Endothelial cell of umbilical vein (primary cell): ENCODE measurements around the gene JAKMIP1. TPM values are rescaled to one million over a fixed set of nuclear protein-coding genes. Genes with fewer than 3 reads are reported as not detected.

ENCODE experiments used
- BruUV-seq: library from RNA; stranded (reverse); fragments of 400-500 nt; replicated peaks from 2 replicates; lab custom pipeline; 2021; lab: Mats Ljungman, UMichigan
- CTCF ChIA-PET: fragments of 300-600, 350-600 bp; sonication (Branson Sonifier 250); formaldehyde crosslinking; loops from one replicate; lab custom pipeline; 2021; ENCODE audit warnings: antibody characterized with exemption, inconsistent platforms; lab: Charles Lee
- POLR2A ChIA-PET: fragments of 300-600, 350-600 bp; sonication (Branson Sonifier 250); formaldehyde crosslinking; loops from one replicate; lab custom pipeline; 2021; ENCODE audit warnings: antibody characterized with exemption, inconsistent platforms; lab: Charles Lee
- DNase-seq: peaks from one replicate; pipeline ENCODE4 v3.0.0-alpha.2; 2011; ENCODE audit warnings: low read depth, low spot score
- FAIRE-seq: peaks from 2 replicates; lab custom pipeline; 2011; peaks lifted over from hg19 to GRCh38; lab: Jason Lieb, UNC
- H2AFZ ChIP-seq: 2 replicates; pipeline ENCODE4 v1.6.0; 2012; ENCODE audit warnings: low read depth, low read length, control low read depth, inconsistent platforms
- H3K27ac ChIP-seq: 2 replicates; pipeline ENCODE4 v1.5.1; 2011; ENCODE audit warnings: low read depth, mild to moderate bottlenecking, control low read depth, low read length, moderate library complexity; ENCODE audit not compliant: insufficient read depth
- H3K27me3 ChIP-seq, 2 experiments: 2 replicates each; pipeline versions ENCODE4 v1.6.0 to v1.6.1; 2011; ENCODE audit warnings: low read length in 2 of 2, mixed read lengths in 1 of 2; ENCODE audit not compliant: control insufficient read depth in 2 of 2, insufficient read depth in 2 of 2
- H3K36me3 ChIP-seq, 2 experiments: 2 replicates in 1 of 2; 3 replicates in 1 of 2; pipeline ENCODE4 v1.5.1; 2011; ENCODE audit warnings: low read length in 2 of 2, mild to moderate bottlenecking in 1 of 2, moderate library complexity in 1 of 2; ENCODE audit not compliant: control insufficient read depth in 2 of 2, insufficient read depth in 2 of 2; ENCODE audit errors: extremely low read depth in 1 of 2
- H3K4me1 ChIP-seq: 3 replicates; pipeline ENCODE4 v1.5.1; 2011; ENCODE audit warnings: mild to moderate bottlenecking, low read length; ENCODE audit not compliant: control insufficient read depth, insufficient read depth; ENCODE audit errors: extremely low read depth
- H3K4me2 ChIP-seq: 2 replicates; pipeline ENCODE4 v1.6.1; 2011; ENCODE audit warnings: low read length, control low read depth, mixed read lengths; ENCODE audit not compliant: insufficient read depth
- H3K4me3 ChIP-seq, 3 experiments: fragments of 200-600 bp in 1 of 3; sonication (generic), shearing (Covaris generic) in 1 of 3; replicated peaks in 1 of 3; 2 replicates each; pipeline ENCODE4 v1.5.1; 2011 to 2016; ENCODE audit warnings: control low read depth in 3 of 3, low read length in 3 of 3, mild to moderate bottlenecking in 2 of 3, inconsistent platforms in 1 of 3, low read depth in 1 of 3, moderate library complexity in 1 of 3; ENCODE audit not compliant: insufficient read depth in 1 of 3
- H3K79me2 ChIP-seq: 2 replicates; pipeline ENCODE4 v1.6.0; 2012; ENCODE audit warnings: low read length, inconsistent platforms; ENCODE audit not compliant: control insufficient read depth, insufficient read depth
- H3K9ac ChIP-seq: replicated peaks from 2 replicates; pipeline ENCODE3; 2011; ENCODE audit warnings: low read length, control low read depth; ENCODE audit not compliant: insufficient read depth; ENCODE audit errors: extremely low read depth
- H3K9me1 ChIP-seq: replicated peaks from 3 replicates; pipeline ENCODE4 v1.6.0; 2011; ENCODE audit warnings: mild to moderate bottlenecking, low read length; ENCODE audit not compliant: control insufficient read depth, insufficient read depth; ENCODE audit errors: extremely low read depth
- H3K9me3 ChIP-seq: replicated peaks from 2 replicates; pipeline ENCODE4 v1.5.1; 2012; ENCODE audit warnings: low read length, inconsistent platforms; ENCODE audit not compliant: control insufficient read depth, insufficient read depth
- H4K20me1 ChIP-seq: replicated peaks from 2 replicates; pipeline ENCODE3; 2011; ENCODE audit warnings: mild to moderate bottlenecking, low read length; ENCODE audit not compliant: control insufficient read depth, insufficient read depth; ENCODE audit errors: extremely low read depth
- CTCF ChIP-seq, 2 donors: IDR thresholded peaks; 1 replicate in 1 of 2; 2 replicates in 1 of 2; pipeline ENCODE4 v1.5.1; 2011; ENCODE audit warnings: low read length in 2 of 2, mild to moderate bottlenecking in 2 of 2, moderate library complexity in 2 of 2, control low read depth in 1 of 2, inconsistent platforms in 1 of 2, low read depth in 1 of 2; ENCODE audit not compliant: insufficient read depth in 1 of 2; ENCODE audit errors: extremely low read depth in 1 of 2
- EZH2 ChIP-seq: IDR thresholded peaks from 2 replicates; pipeline ENCODE4 v1.6.1; 2012; ENCODE audit warnings: borderline replicate concordance, low read depth, mild to moderate bottlenecking, moderate library complexity, low read length, inconsistent platforms; ENCODE audit not compliant: severe bottlenecking
- FOS ChIP-seq: IDR thresholded peaks from 2 replicates; pipeline ENCODE4 v1.6.1; 2011; ENCODE audit warnings: mild to moderate bottlenecking, low read length, moderate library complexity, borderline replicate concordance; ENCODE audit not compliant: insufficient read depth
- GATA2 ChIP-seq: IDR thresholded peaks from 2 replicates; pipeline ENCODE4 v1.7.0; 2011; ENCODE audit warnings: low read depth, mild to moderate bottlenecking, moderate library complexity, mixed read lengths, low read length; ENCODE audit not compliant: insufficient read length, insufficient read depth
- JUN ChIP-seq: IDR thresholded peaks from 2 replicates; pipeline ENCODE4 v1.6.1; 2011; ENCODE audit warnings: borderline replicate concordance, low read depth; ENCODE audit not compliant: insufficient read length, insufficient read depth
- MAX ChIP-seq: IDR thresholded peaks from 2 replicates; pipeline ENCODE4 v1.6.1; 2011; ENCODE audit not compliant: insufficient read depth, insufficient read length
- MYC ChIP-seq: IDR thresholded peaks from one replicate; pipeline ENCODE4 v1.6.1; 2011; ENCODE audit warnings: mild to moderate bottlenecking, low read depth, low read length
- POLR2A ChIP-seq: IDR thresholded peaks from 2 replicates; pipeline ENCODE4 v1.6.1; 2012; ENCODE audit warnings: low read depth, mild to moderate bottlenecking, control low read depth, low read length
- POLR2AphosphoS5 ChIP-seq: IDR thresholded peaks from 2 replicates; pipeline ENCODE4 v1.6.1; 2012; ENCODE audit warnings: low read depth, mild to moderate bottlenecking, control low read depth, low read length, moderate library complexity; ENCODE audit not compliant: insufficient read depth
- dilution Hi-C: fragments of 300-500 bp; cut with MboI; formaldehyde crosslinking; loops from one replicate; pipeline ENCODE4 v1.15.0; 2019; ENCODE audit warnings: low sequenced_read_pairs; ENCODE audit not compliant: extremely low pct_ligation_motif_present
- intact Hi-C: fragments of 100-400 bp; cut with micrococcal nuclease; formaldehyde crosslinking; loops from one replicate; pipeline ENCODE4 v1.10.0; 2022
- polyA plus RNA-seq, 4 experiments: library from polyadenylated mRNA; depleted of rRNA in 3 of 4; stranded (reverse) in 3 of 4; unstranded in 1 of 4; fragments of >200 nt; gene quantifications; 2 replicates each; pipeline versions ENCODE4 v1.2.1 to v1.2.3, GENCODE V29; 2011 to 2012; ENCODE audit warnings: missing spikeins in 1 of 4
- total RNA-seq: library from RNA; stranded (reverse); gene quantifications from 2 replicates; pipeline ENCODE4 v1.2.3, GENCODE V29; 2021

Gene JAKMIP1
- total and polyA plus RNA-seq, 2 donors (not counting 3 experiments of a cell fraction or from before 2014, with no cell fraction given) = not detected

- Histone ChIP-seq H3K36me3 (no peaks in the 10 kb centered on the region), H3K4me3 (no peak overlapping the region), H4K20me1 (no peaks in the 10 kb centered on the region), H3K27me3 (peaks cover 6 to 11% of the 10 kb centered on the region in 2 experiments), H3K27ac (no peak overlapping the region), H3K9ac (no peak overlapping the region), H3K9me3 (no peaks in the 10 kb centered on the region), H3K4me2 (no peak overlapping the region), H3K4me1 (no peaks in the 10 kb centered on the region), H2AFZ (no peak overlapping the region), H3K9me1 (no peaks in the 10 kb centered on the region), H3K79me2 (no peaks in the 10 kb centered on the region)
- CTCF ChIA-PET = interaction anchor here (4.0 to 8.9 kb wide), 3 partner anchors 13 to 300 kb away, joined by 125 to 808 read pairs (median 151); no protein-coding TSS in a partner anchor
- dilution Hi-C loops = no loop called here
- no peak for TF ChIP-seq MAX
- no peak for TF ChIP-seq POLR2AphosphoS5
- no peak for TF ChIP-seq FOS
- no peak for TF ChIP-seq GATA2
- TF ChIP-seq CTCF (IDR thresholded peaks at IDR 0.05; ENCODE audit: extremely low read depth in 1 of 2, insufficient read depth in 1 of 2, low read depth in 1 of 2, low read length in 2 of 2) = no peak
- TF ChIP-seq JUN = no peak
- no peak for TF ChIP-seq MYC
- TF ChIP-seq EZH2 = no peak
- no peak for TF ChIP-seq POLR2A
- DNase-seq = no peak
- intact Hi-C loops = no loop called here
- no peak for FAIRE-seq
- POLR2A ChIA-PET = no interaction called here
- no TSS peak for BruUV-seq
These were observed 48.0 kb upstream of the JAKMIP1 start for GRCh38 chr4:6248394-6248793.
